Mammary epithelial cell (primary cell): ENCODE measurements around the gene ENTHD1.

Source experiments
- CTCF ChIP-seq, 2 donors: IDR thresholded peaks in 1 of 2; conservative IDR thresholded peaks in 1 of 2; 2 replicates each; pipeline ENCODE4 v1.5.1; 2011 to 2012; ENCODE audit warnings: inconsistent platforms in 2 of 2, low read length in 2 of 2, mild to moderate bottlenecking in 2 of 2, control low read depth in 1 of 2, low read depth in 1 of 2; ENCODE audit not compliant: insufficient read depth in 1 of 2; ENCODE audit errors: extremely low read depth in 1 of 2
- EZH2 ChIP-seq: IDR thresholded peaks from 2 replicates; pipeline ENCODE4 v1.6.1; 2012; ENCODE audit warnings: low read length, inconsistent platforms, borderline replicate concordance

- no peak for TF ChIP-seq CTCF (conservative IDR thresholded peaks at IDR 0.05 in 1 of 2, IDR thresholded peaks at IDR 0.05 in 1 of 2; ENCODE audit: extremely low read depth in 1 of 2, insufficient read depth in 1 of 2, low read depth in 1 of 2, low read length in 2 of 2)
- TF ChIP-seq EZH2: no peak
Observed at GRCh38 chr22:39832627-39833074, 60.9 kb downstream of the ENTHD1 start.
